HG03565 (cell line): ENCODE data around the gene ALPL.

ENCODE experiments used
- ATAC-seq: cut with Tn5 transposase; IDR thresholded peaks from one replicate; pipeline ENCODE4 v1.9.1; 2021; ENCODE audit warnings: mild to moderate bottlenecking, moderate library complexity; ENCODE audit not compliant: unreplicated experiment

Gene ALPL

GRCh38 chr1:21614419-21615115 is 105.3 kb downstream of the ALPL start:
- ATAC-seq, result no peak

GRCh38 chr1:21616372-21616771 is 107.1 kb downstream of the ALPL start:
- no peak for ATAC-seq

- no peak for ATAC-seq
Measured at GRCh38 chr1:21617126-21617738, 108.0 kb downstream of the ALPL start.

- ATAC-seq, result no peak
Measured at GRCh38 chr1:21618059-21618458, 108.8 kb downstream of the ALPL start.

GRCh38 chr1:21618561-21619374 is 109.5 kb downstream of the ALPL start:
- no peak for ATAC-seq

- no peak for ATAC-seq
Measured at GRCh38 chr1:21619375-21619947, 110.2 kb downstream of the ALPL start.

GRCh38 chr1:21620011-21620410 is 110.8 kb downstream of the ALPL start:
- no peak for ATAC-seq

- no peak for ATAC-seq
Measured at GRCh38 chr1:21620496-21620895, 111.3 kb downstream of the ALPL start.

- ATAC-seq, result no peak
Measured at GRCh38 chr1:21621051-21621450, 111.8 kb downstream of the ALPL start.

- ATAC-seq, result no peak
Measured at GRCh38 chr1:21621761-21622436, 112.7 kb downstream of the ALPL start.

- ATAC-seq, result no peak
Measured at GRCh38 chr1:21622466-21623315, 113.5 kb downstream of the ALPL start.

- no peak for ATAC-seq
Measured at GRCh38 chr1:21623410-21623961, 114.3 kb downstream of the ALPL start.

GRCh38 chr1:21624571-21625389 is 115.6 kb downstream of the ALPL start:
- ATAC-seq, result no peak

GRCh38 chr1:21625390-21626190 is 116.4 kb downstream of the ALPL start:
- no peak for ATAC-seq

GRCh38 chr1:21626921-21627339 is 117.7 kb downstream of the ALPL start:
- no peak for ATAC-seq
